ENCODE results near the gene PRRG2.
A peak's percentile ranks its signal among the peaks of the same experiment; 100 is the strongest.

- TF ChIP-seq SIN3A (IDR thresholded peaks at IDR 0.05; ENCODE audit: borderline replicate concordance, insufficient read depth, low read length), result no peak
- TF ChIP-seq REST (IDR thresholded peaks at IDR 0.05; ENCODE audit: insufficient read depth in 1 of 2, low read depth in 2 of 2, low read length in 2 of 2), result no peak
- peak; percentile 94 for TF ChIP-seq TAF1 (IDR thresholded peaks at IDR 0.05; ENCODE audit: borderline replicate concordance, insufficient read depth, low read length)
- peak; percentile 97 for TF ChIP-seq POLR2AphosphoS5 (IDR thresholded peaks at IDR 0.05; ENCODE audit: low read depth, low read length)
- peak; percentile 11 for TF ChIP-seq FOXP2 (optimal IDR thresholded peaks at IDR 0.05; ENCODE audit: borderline replicate concordance, extremely low read depth, extremely low read length, insufficient read depth)
Observed at GRCh38 chr19:49590071-49590970, 9.2 kb downstream of the PRRG2 start.

All from PFSK-1 (cell line).